IPS-18a (cell line): ENCODE data around the gene OR9I1.

Experiments
- H3K27ac ChIP-seq: one replicate; pipeline ENCODE4 v1.5.1; 2013; ENCODE audit warnings: low read length
- H3K27me3 ChIP-seq: one replicate; pipeline ENCODE4 v1.6.1; 2013; ENCODE audit warnings: mild to moderate bottlenecking, low read length; ENCODE audit not compliant: control insufficient read depth, insufficient read depth
- H3K36me3 ChIP-seq: one replicate; pipeline ENCODE4 v1.6.1; 2013; ENCODE audit warnings: low read depth, low read length; ENCODE audit not compliant: control insufficient read depth
- H3K4me1 ChIP-seq: one replicate; pipeline ENCODE4 v1.6.1; 2013; ENCODE audit warnings: low read depth, low read length; ENCODE audit not compliant: control insufficient read depth
- H3K4me3 ChIP-seq: one replicate; pipeline ENCODE4 v1.5.1; 2013; ENCODE audit warnings: low read length
- H3K9ac ChIP-seq: one replicate; pipeline ENCODE4 v1.6.1; 2013; ENCODE audit warnings: mild to moderate bottlenecking, low read length, moderate library complexity
- H3K9me3 ChIP-seq: one replicate; pipeline ENCODE4 v1.6.1; 2013; ENCODE audit warnings: low read depth, low read length; ENCODE audit not compliant: control insufficient read depth

Gene OR9I1, protein sequence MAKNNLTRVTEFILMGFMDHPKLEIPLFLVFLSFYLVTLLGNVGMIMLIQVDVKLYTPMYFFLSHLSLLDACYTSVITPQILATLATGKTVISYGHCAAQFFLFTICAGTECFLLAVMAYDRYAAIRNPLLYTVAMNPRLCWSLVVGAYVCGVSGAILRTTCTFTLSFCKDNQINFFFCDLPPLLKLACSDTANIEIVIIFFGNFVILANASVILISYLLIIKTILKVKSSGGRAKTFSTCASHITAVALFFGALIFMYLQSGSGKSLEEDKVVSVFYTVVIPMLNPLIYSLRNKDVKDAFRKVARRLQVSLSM

GRCh38 chr11:58125469-58125868 is at the start of gene OR9I1:
OR9I1 (minus strand) TSS chr11:58125530; CDS start chr11:58119444, 6,086 bp downstream.
- H3K4me1 ChIP-seq: no peaks in the 10 kb centered on the region
- no peaks in the 10 kb centered on the region for H3K27me3 ChIP-seq
- no peak within 1 kb of the TSS for H3K27ac ChIP-seq
- no peak within 1 kb of the TSS for H3K9ac ChIP-seq
- no peaks in the 10 kb centered on the region for H3K36me3 ChIP-seq
- no peak within 1 kb of the TSS for H3K4me3 ChIP-seq
- no peaks in the 10 kb centered on the region for H3K9me3 ChIP-seq

DNA sequence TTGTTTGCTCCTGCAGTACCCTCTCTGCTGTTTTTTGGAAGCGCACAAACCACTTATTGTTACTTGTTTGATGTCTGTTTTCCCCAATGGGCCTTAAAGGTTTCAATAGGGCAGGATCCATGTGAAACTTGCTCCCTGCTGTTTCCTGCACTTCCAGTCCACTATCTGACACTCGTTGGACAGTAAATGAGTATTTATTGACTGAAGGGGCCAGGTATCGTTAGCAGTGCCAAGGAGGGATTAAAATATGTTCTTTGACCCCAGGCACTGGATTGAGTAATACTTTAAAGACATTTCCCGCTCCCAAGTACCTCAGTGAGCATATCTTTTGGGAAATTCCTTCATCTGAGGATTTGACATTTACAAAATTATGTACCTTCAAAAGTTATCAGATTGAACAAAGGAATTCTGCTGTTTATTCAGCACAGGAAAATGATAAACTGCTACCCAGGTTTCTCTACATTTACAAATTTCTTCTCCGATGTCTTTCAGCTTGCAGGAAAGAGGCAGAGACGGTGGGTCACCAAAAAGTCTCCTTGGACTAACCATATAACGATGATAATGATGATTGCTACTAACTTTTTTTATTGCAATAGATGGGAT is 40.3 kb upstream of the OR9I1 start:
- Histone ChIP-seq H3K27ac (no peak overlapping the region), H3K9ac (no peak overlapping the region), H3K4me1 (no peaks in the 10 kb centered on the region), H3K4me3 (no peak overlapping the region), H3K27me3 (no peaks in the 10 kb centered on the region), H3K36me3 (no peaks in the 10 kb centered on the region), H3K9me3 (no peaks in the 10 kb centered on the region)

DNA sequence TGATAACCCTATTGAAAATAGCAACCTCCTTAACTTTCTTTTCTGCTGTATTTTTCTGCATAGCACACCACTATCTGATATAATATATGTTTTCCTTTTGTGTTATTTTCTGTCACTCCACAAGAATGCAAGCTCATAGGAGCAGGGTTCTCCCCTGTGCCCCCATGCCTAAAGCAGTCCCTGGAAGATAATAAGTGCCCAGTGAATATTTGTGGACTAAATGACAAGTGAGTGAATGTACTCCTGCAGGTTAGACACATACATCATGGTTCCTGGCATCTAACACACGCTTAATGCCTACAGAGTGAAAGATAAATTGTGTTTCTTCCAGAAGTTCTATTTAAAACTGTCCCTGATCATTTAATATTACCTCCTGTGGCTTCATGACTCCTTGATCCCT is 39.7 kb upstream of the OR9I1 start:
- no peak overlapping the region for H3K9ac ChIP-seq
- H3K9me3 ChIP-seq: no peaks in the 10 kb centered on the region
- H3K36me3 ChIP-seq: no peaks in the 10 kb centered on the region
- no peaks in the 10 kb centered on the region for H3K4me1 ChIP-seq
- H3K27me3 ChIP-seq: no peaks in the 10 kb centered on the region
- H3K4me3 ChIP-seq: no peak overlapping the region
- H3K27ac ChIP-seq: no peak overlapping the region

DNA sequence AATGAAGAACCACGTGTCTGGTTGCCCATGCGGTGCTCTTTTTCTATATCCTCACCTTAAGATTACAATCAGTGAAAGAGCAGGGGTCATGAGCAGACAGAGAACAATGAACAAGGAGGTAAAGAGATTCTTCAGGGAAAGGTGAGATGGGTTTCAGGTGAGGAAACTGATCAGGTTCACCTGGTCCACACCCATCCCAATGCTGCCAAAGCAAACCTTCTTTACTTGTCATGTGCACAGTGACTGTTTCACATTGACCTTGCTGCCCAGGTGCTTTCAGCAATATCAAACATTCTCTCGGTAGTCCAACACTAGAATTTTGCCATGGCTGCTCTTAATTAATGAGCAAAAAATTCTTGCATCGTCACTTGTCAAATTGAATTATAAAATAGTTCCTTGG is 39.1 kb upstream of the OR9I1 start:
- no peak overlapping the region for H3K9ac ChIP-seq
- H3K27ac ChIP-seq: no peak overlapping the region
- H3K27me3 ChIP-seq: no peaks in the 10 kb centered on the region
- H3K36me3 ChIP-seq: no peaks in the 10 kb centered on the region
- H3K9me3 ChIP-seq: no peaks in the 10 kb centered on the region
- H3K4me3 ChIP-seq: no peak overlapping the region
- H3K4me1 ChIP-seq: no peaks in the 10 kb centered on the region

DNA sequence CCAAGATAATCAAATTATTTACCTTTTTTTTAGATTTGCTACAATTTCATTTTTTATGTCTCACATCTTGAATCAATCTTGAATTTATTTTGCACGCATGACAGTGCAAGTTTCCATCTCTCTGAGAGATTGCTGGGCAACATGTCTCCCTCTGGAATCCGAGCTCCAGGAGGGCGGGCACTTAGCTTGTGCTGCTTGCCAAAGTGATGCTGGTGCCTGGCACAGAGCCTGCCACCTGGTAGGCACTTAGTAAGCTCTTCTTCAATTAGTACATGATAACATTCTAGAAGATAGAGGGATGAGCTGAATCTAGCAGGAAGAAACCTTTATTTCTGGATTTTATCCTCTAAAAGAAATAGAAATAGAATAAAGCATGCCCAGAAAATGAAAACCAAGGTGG is 27.5 kb upstream of the OR9I1 start:
- H3K36me3 ChIP-seq: no peaks in the 10 kb centered on the region
- no peaks in the 10 kb centered on the region for H3K4me1 ChIP-seq
- no peak overlapping the region for H3K4me3 ChIP-seq
- no peaks in the 10 kb centered on the region for H3K27me3 ChIP-seq
- H3K27ac ChIP-seq: no peak overlapping the region
- H3K9ac ChIP-seq: no peak overlapping the region
- no peaks in the 10 kb centered on the region for H3K9me3 ChIP-seq

DNA sequence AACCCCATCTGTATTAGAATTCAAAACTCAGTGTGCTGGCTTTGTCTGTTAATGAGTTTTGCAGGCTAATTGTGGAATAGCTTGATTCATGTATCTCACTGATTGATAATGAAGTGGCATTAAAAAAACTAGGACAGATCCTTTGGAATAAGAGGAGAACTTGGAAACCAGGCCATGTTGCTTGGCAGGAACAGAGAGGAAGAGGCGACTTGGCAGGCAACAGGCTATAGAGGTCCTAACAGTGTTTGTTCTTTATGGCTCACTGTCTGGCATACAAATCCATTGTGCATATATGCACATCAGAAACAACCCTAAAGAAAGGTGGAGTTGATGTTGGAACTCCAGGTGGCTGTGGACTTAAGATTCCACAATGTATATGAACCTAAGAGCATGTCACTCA is 17.4 kb upstream of the OR9I1 start:
- H3K27me3 ChIP-seq: no peaks in the 10 kb centered on the region
- H3K9ac ChIP-seq: no peak overlapping the region
- H3K36me3 ChIP-seq: no peaks in the 10 kb centered on the region
- H3K27ac ChIP-seq: no peak overlapping the region
- H3K4me1 ChIP-seq: no peaks in the 10 kb centered on the region
- no peaks in the 10 kb centered on the region for H3K9me3 ChIP-seq
- no peak overlapping the region for H3K4me3 ChIP-seq

GRCh38 chr11:58135171-58135570 is 9.8 kb upstream of the OR9I1 start:
- H3K4me1 ChIP-seq: no peaks in the 10 kb centered on the region
- no peak overlapping the region for H3K9ac ChIP-seq
- H3K36me3 ChIP-seq: no peaks in the 10 kb centered on the region
- H3K4me3 ChIP-seq: no peak overlapping the region
- H3K27me3 ChIP-seq: no peaks in the 10 kb centered on the region
- H3K9me3 ChIP-seq: no peaks in the 10 kb centered on the region
- no peak overlapping the region for H3K27ac ChIP-seq

DNA sequence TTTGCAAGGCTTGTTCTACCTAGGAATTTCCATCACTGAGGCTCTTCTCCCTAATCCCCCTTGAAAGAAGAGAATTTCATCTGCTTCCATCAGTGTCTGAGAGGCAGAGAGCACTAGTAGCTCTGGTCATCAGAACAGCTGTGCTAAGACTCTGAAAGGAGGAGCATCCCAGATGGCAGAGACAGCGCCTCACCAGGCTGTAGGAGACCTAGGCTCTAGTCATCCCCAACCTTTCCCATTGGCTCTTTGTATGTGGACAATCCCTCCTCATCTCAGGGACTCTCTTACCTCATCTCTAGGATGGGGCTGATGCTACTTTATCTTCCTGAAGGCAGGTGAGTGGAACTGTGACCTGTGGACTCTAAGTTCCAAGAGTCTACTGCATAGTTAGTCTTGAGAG is 8.8 kb upstream of the OR9I1 start:
- Histone ChIP-seq H3K4me1 (no peaks in the 10 kb centered on the region), H3K27ac (no peak overlapping the region), H3K9me3 (no peaks in the 10 kb centered on the region), H3K36me3 (no peaks in the 10 kb centered on the region), H3K4me3 (no peak overlapping the region), H3K9ac (no peak overlapping the region), H3K27me3 (no peaks in the 10 kb centered on the region)

DNA sequence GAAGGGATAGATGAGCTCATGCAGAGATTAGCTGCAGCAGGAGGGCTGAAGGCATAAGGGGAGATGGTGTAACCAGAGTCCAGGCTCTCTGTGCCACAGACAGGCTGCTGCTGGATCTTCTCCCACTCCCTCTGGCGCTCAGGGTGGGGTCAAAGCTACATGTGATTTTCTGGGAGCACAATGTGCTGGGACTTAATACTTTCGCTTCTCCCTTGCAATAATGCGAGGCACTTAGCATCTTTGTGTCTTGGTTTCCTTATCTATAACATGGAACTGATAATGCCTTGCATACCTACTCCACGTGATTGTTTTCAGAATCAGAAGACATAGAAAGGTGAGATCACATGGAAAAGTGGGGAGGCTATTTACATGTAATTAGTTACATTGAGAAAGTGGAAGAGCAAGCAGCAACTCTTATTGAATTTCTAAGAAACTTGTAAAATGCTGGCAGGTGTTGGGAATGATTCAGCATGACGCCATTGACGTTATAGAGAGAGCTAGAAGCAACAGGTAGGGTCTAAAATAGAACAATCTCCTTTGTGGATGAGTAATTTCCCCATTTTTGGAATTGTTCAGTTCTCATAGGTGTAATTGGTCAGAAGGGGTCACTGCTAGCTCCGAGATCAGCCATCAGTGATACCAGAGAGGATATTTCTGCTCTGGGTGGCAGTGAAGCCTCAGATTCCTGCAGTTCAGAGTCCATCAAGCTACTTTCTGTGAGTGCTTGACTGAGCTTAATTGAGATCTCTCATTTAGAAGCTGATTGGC is 8.2 kb upstream of the OR9I1 start:
- no peak overlapping the region for H3K4me3 ChIP-seq
- H3K36me3 ChIP-seq: no peaks in the 10 kb centered on the region
- no peaks in the 10 kb centered on the region for H3K9me3 ChIP-seq
- H3K4me1 ChIP-seq: no peaks in the 10 kb centered on the region
- H3K27ac ChIP-seq: no peak overlapping the region
- no peak overlapping the region for H3K9ac ChIP-seq
- no peaks in the 10 kb centered on the region for H3K27me3 ChIP-seq

- no peaks in the 10 kb centered on the region for H3K9me3 ChIP-seq
- no peaks in the 10 kb centered on the region for H3K4me1 ChIP-seq
- no peak overlapping the region for H3K9ac ChIP-seq
These were observed 2.0 kb upstream of the OR9I1 start for GRCh38 chr11:58127350-58127749.

GRCh38 chr11:58121096-58121495 is 4.2 kb downstream of the OR9I1 start:
- Histone ChIP-seq H3K27ac (no peak overlapping the region), H3K9ac (no peak overlapping the region), H3K9me3 (no peaks in the 10 kb centered on the region), H3K4me1 (no peaks in the 10 kb centered on the region), H3K27me3 (no peaks in the 10 kb centered on the region), H3K36me3 (no peaks in the 10 kb centered on the region), H3K4me3 (no peak overlapping the region)

More at GRCh38 chr11:58127350-58127749, 2.0 kb upstream of the OR9I1 start:
- Histone ChIP-seq H3K4me3 (no peak overlapping the region), H3K36me3 (no peaks in the 10 kb centered on the region), H3K27me3 (no peaks in the 10 kb centered on the region), H3K27ac (no peak overlapping the region)
